Measurements from ENCODE around the gene CPVL.

Gene CPVL

GRCh38 chr7:29019896-29020295, 126.4 kb downstream of the CPVL start:
- DNase-seq: no peak
- Histone ChIP-seq H3K4me3 (ENCODE audit: low read depth, low read length) (no peak overlapping the region), H3K27me3 (ENCODE audit: insufficient read depth, low read depth, severe bottlenecking) (peaks cover 50% of the 10 kb centered on the region), H3K36me3 (no peaks in the 10 kb centered on the region), H3K27ac (no peak overlapping the region), H3K9me3 (ENCODE audit: severe bottlenecking) (no peaks in the 10 kb centered on the region)
- no peak for TF ChIP-seq CTCF (IDR thresholded peaks at IDR 0.05; ENCODE audit: low read depth, low read length)

- no peak for DNase-seq
- Histone ChIP-seq H3K9me3 (ENCODE audit: severe bottlenecking) (no peaks in the 10 kb centered on the region), H3K36me3 (no peaks in the 10 kb centered on the region), H3K4me3 (ENCODE audit: low read depth, low read length) (no peak overlapping the region), H3K27me3 (ENCODE audit: insufficient read depth, low read depth, severe bottlenecking) (peaks cover 50% of the 10 kb centered on the region), H3K27ac (no peak overlapping the region)
- TF ChIP-seq CTCF (IDR thresholded peaks at IDR 0.05; ENCODE audit: low read depth, low read length): no peak
Observed at GRCh38 chr7:29019387-29019786, 127.0 kb downstream of the CPVL start.

- H3K4me3 ChIP-seq (ENCODE audit: low read depth, low read length): no peak overlapping the region
Observed at GRCh38 chr7:29017713-29018112, 128.6 kb downstream of the CPVL start.

GRCh38 chr7:29014725-29015124, 131.6 kb downstream of the CPVL start:
- no peak for DNase-seq
- Histone ChIP-seq H3K9me3 (ENCODE audit: severe bottlenecking) (no peaks in the 10 kb centered on the region), H3K27me3 (ENCODE audit: insufficient read depth, low read depth, severe bottlenecking) (peaks cover 63% of the 10 kb centered on the region), H3K36me3 (no peaks in the 10 kb centered on the region), H3K27ac (no peak overlapping the region), H3K4me3 (ENCODE audit: low read depth, low read length) (no peak overlapping the region)
- no peak for TF ChIP-seq CTCF (IDR thresholded peaks at IDR 0.05; ENCODE audit: low read depth, low read length)

More at GRCh38 chr7:29017713-29018112, 128.6 kb downstream of the CPVL start:
- DNase-seq: no peak
- Histone ChIP-seq H3K27ac (no peak overlapping the region), H3K9me3 (ENCODE audit: severe bottlenecking) (no peaks in the 10 kb centered on the region), H3K27me3 (ENCODE audit: insufficient read depth, low read depth, severe bottlenecking) (peaks cover 59% of the 10 kb centered on the region), H3K36me3 (no peaks in the 10 kb centered on the region)
- TF ChIP-seq CTCF (IDR thresholded peaks at IDR 0.05; ENCODE audit: low read depth, low read length): no peak

GRCh38 chr7:29013931-29014330, 132.4 kb downstream of the CPVL start:
- H3K9me3 ChIP-seq (ENCODE audit: severe bottlenecking): no peaks in the 10 kb centered on the region
- no peak for DNase-seq
- no peak overlapping the region for H3K27ac ChIP-seq
- H3K27me3 ChIP-seq (ENCODE audit: insufficient read depth, low read depth, severe bottlenecking): peaks cover 56% of the 10 kb centered on the region
- H3K36me3 ChIP-seq: no peaks in the 10 kb centered on the region
- TF ChIP-seq CTCF (IDR thresholded peaks at IDR 0.05; ENCODE audit: low read depth, low read length): no peak
- no peak overlapping the region for H3K4me3 ChIP-seq (ENCODE audit: low read depth, low read length)

GRCh38 chr7:29013082-29013695, 133.1 kb downstream of the CPVL start:
- Histone ChIP-seq H3K4me3 (ENCODE audit: low read depth, low read length) (no peak overlapping the region), H3K27me3 (ENCODE audit: insufficient read depth, low read depth, severe bottlenecking) (peaks cover 54% of the 10 kb centered on the region), H3K36me3 (no peaks in the 10 kb centered on the region), H3K27ac (no peak overlapping the region), H3K9me3 (ENCODE audit: severe bottlenecking) (no peaks in the 10 kb centered on the region)
- no peak for DNase-seq
- TF ChIP-seq CTCF (IDR thresholded peaks at IDR 0.05; ENCODE audit: low read depth, low read length): no peak

Data from WERI-Rb-1 (cell line).